Endodermal cell (in vitro differentiated cells): ENCODE measurements around the gene WDFY3. TPM values are rescaled to one million over a fixed set of nuclear protein-coding genes. Genes with fewer than 3 reads are reported as not detected.
"Not testable (repeated sequence)": the region's sequence is repeated elsewhere in the genome, so short reads cannot be mapped to it uniquely, and the experiment has no call there.

Experiments
- DNase-seq: peaks from one replicate; pipeline ENCODE4 v3.0.0-alpha.2; 2017
- H3K27ac ChIP-seq: 2 replicates; pipeline ENCODE4 v1.5.1; 2013; ENCODE audit warnings: mild to moderate bottlenecking, low read depth, low read length, moderate library complexity
- H3K27me3 ChIP-seq: 2 replicates; pipeline ENCODE4 v1.6.1; 2013; ENCODE audit warnings: mild to moderate bottlenecking, low read length, moderate library complexity; ENCODE audit not compliant: insufficient read depth, control insufficient read depth, poor library complexity, severe bottlenecking
- H3K36me3 ChIP-seq: 2 replicates; pipeline ENCODE4 v1.7.0; 2013; ENCODE audit warnings: mild to moderate bottlenecking, low read length, moderate library complexity; ENCODE audit not compliant: control insufficient read depth, insufficient read depth
- H3K4me1 ChIP-seq: one replicate; pipeline ENCODE4 v1.7.0; 2013; ENCODE audit warnings: low read length; ENCODE audit not compliant: control insufficient read depth, insufficient read depth
- H3K4me3 ChIP-seq: 2 replicates; pipeline ENCODE4 v1.5.1; 2013; ENCODE audit warnings: mild to moderate bottlenecking, low read length, moderate library complexity
- H3K9ac ChIP-seq: 2 replicates; pipeline ENCODE4 v1.6.1; 2013; ENCODE audit warnings: mild to moderate bottlenecking, low read length, moderate library complexity; ENCODE audit not compliant: poor library complexity, severe bottlenecking; ENCODE audit errors: extremely low read depth
- H3K9me3 ChIP-seq: 2 replicates; pipeline ENCODE4 v1.6.1; 2013; ENCODE audit warnings: mild to moderate bottlenecking, low read length, moderate library complexity; ENCODE audit not compliant: control insufficient read depth
- H3K27ac Mint-ChIP-seq: 2 replicates; pipeline ENCODE4 v1.8.0; 2020; ENCODE audit warnings: mixed read lengths
- H3K27me3 Mint-ChIP-seq: 2 replicates; pipeline ENCODE4 v1.8.0; 2021; ENCODE audit warnings: mild to moderate bottlenecking, mixed read lengths; ENCODE audit not compliant: insufficient read depth
- H3K36me3 Mint-ChIP-seq: 2 replicates; pipeline ENCODE4 v1.8.0; 2020; ENCODE audit warnings: low read depth, mixed read lengths
- H3K4me1 Mint-ChIP-seq: 2 replicates; pipeline ENCODE4 v1.8.0; 2020; ENCODE audit warnings: mixed read lengths
- H3K4me3 Mint-ChIP-seq: 2 replicates; pipeline ENCODE4 v1.8.0; 2020; ENCODE audit warnings: mild to moderate bottlenecking, moderate library complexity, mixed read lengths
- H3K9me3 Mint-ChIP-seq: 2 replicates; pipeline ENCODE4 v1.8.0; 2020; ENCODE audit warnings: mild to moderate bottlenecking, mixed read lengths
- CTCF ChIP-seq: fragments of 200-600 bp; sonication (generic); conservative IDR thresholded peaks from 2 replicates; pipeline ENCODE4 v1.5.0; 2021; ENCODE audit warnings: antibody characterized with exemption, mild to moderate bottlenecking
- WGBS, 2 experiments: methylation state at CpG; one replicate each; pipeline versions ENCODE4 v1.1.5 to v1.1.7; 2013; ENCODE audit warnings: missing lambda C conversion rate in 2 of 2, mixed read lengths in 1 of 2; ENCODE audit not compliant: insufficient coverage in 1 of 2, insufficient read length in 1 of 2; 5-methylcytosine and 5-hydroxymethylcytosine counted together
- total RNA-seq, 2 donors: library from RNA; stranded (reverse); fragmentation: NEBNext Ultra II Directional in 1 of 2; extraction: Animal tissue kit (Norgen Biotek cat#: 25700) in 1 of 2; gene quantifications; 2 replicates in 1 of 2; 3 replicates in 1 of 2; pipeline ENCODE4 v1.2.1, GENCODE V29; 2021

The WDFY3 gene
- total RNA-seq, 2 donors from 2014 or later, result 91.1 to 103 TPM

- Histone ChIP-seq H3K9ac (no peak overlapping the region), H3K4me1 (peaks cover 2% of the 10 kb centered on the region), H3K27me3 (no peaks in the 10 kb centered on the region), H3K4me3 (no peak overlapping the region), H3K36me3 (peaks cover 86% of the 10 kb centered on the region), H3K27ac (no peak overlapping the region), H3K9me3 (peaks cover 7% of the 10 kb centered on the region)
- Mint-ChIP-seq H3K9me3 (no peaks in the 10 kb centered on the region), H3K4me3 (no peak overlapping the region), H3K27me3 (no peaks in the 10 kb centered on the region), H3K36me3 (peaks cover 62% of the 10 kb centered on the region), H3K4me1 (no peaks in the 10 kb centered on the region), H3K27ac (no peak overlapping the region)
- TF ChIP-seq CTCF, result no peak
- DNase-seq, result no peak
Observed at GRCh38 chr4:84672177-84672576, 294.3 kb downstream of the WDFY3 start.

- H3K27ac Mint-ChIP-seq, result no peak overlapping the region
- H3K9me3 Mint-ChIP-seq, result peaks cover 23% of the 10 kb centered on the region
- Histone ChIP-seq H3K4me3 (no peak overlapping the region), H3K27me3 (no peaks in the 10 kb centered on the region), H3K36me3 (peaks cover 78% of the 10 kb centered on the region), H3K9ac (no peak overlapping the region), H3K27ac (no peak overlapping the region), H3K9me3 (peaks cover 21% of the 10 kb centered on the region), H3K4me1 (no peaks in the 10 kb centered on the region)
- H3K4me1 Mint-ChIP-seq, result no peaks in the 10 kb centered on the region
- TF ChIP-seq CTCF, result no peak
- 89% methylated on average over 1 of the region's 1 CpG; no CpG with 5 or more reads in 1 of the 2 experiments for WGBS, 2 experiments
- no peak overlapping the region for H3K4me3 Mint-ChIP-seq
- H3K27me3 Mint-ChIP-seq, result no peaks in the 10 kb centered on the region
- H3K36me3 Mint-ChIP-seq, result peaks cover 72% of the 10 kb centered on the region
- no peak for DNase-seq
Observed at GRCh38 chr4:84669201-84669600, 297.3 kb downstream of the WDFY3 start.

GRCh38 chr4:84666439-84666838 is 300.1 kb downstream of the WDFY3 start:
- no peak overlapping the region for H3K4me3 ChIP-seq
- no peaks in the 10 kb centered on the region for H3K27me3 Mint-ChIP-seq
- H3K27ac ChIP-seq, result no peak overlapping the region
- no peak for TF ChIP-seq CTCF
- H3K9me3 ChIP-seq, result peaks cover 21% of the 10 kb centered on the region
- H3K27ac Mint-ChIP-seq, result no peak overlapping the region
- no peak for DNase-seq
- H3K9me3 Mint-ChIP-seq, result peaks cover 28% of the 10 kb centered on the region
- H3K9ac ChIP-seq, result no peak overlapping the region
- no peak overlapping the region for H3K4me3 Mint-ChIP-seq
- 91% methylated on average over 1 of the region's 1 CpG; no CpG with 5 or more reads in 1 of the 2 experiments for WGBS, 2 experiments
- no peaks in the 10 kb centered on the region for H3K27me3 ChIP-seq
- H3K36me3 Mint-ChIP-seq, result peaks cover 62% of the 10 kb centered on the region
- H3K36me3 ChIP-seq, result peaks cover 55% of the 10 kb centered on the region
- H3K4me1 Mint-ChIP-seq, result no peaks in the 10 kb centered on the region
- H3K4me1 ChIP-seq, result no peaks in the 10 kb centered on the region

- DNase-seq, H3K27me3 Mint-ChIP-seq, H3K4me3 Mint-ChIP-seq, H3K27ac ChIP-seq, H3K4me1 Mint-ChIP-seq, H3K9ac ChIP-seq, H3K4me1 ChIP-seq, H3K4me3 ChIP-seq, H3K27me3 ChIP-seq, H3K27ac Mint-ChIP-seq: not testable (repeated sequence)
- peaks cover 45% of the 10 kb centered on the region for H3K36me3 ChIP-seq
- WGBS, 2 experiments, result 93 to 95% methylated on average over 3 to 19 of the region's 19 CpGs
- peaks cover 56% of the 10 kb centered on the region for H3K36me3 Mint-ChIP-seq
- peaks cover 29% of the 10 kb centered on the region for H3K9me3 ChIP-seq
- H3K9me3 Mint-ChIP-seq, result peaks cover 30% of the 10 kb centered on the region
Observed at GRCh38 chr4:84664767-84665166, 301.7 kb downstream of the WDFY3 start.
